Endothelial cell (in vitro differentiated cells): ENCODE results near the gene SLC39A13. TPM values are rescaled to one million over a fixed set of nuclear protein-coding genes. Genes with fewer than 3 reads are reported as not detected.

Experiments used
- DNase-seq: peaks from one replicate; pipeline ENCODE4 v3.0.0; 2021; ENCODE audit warnings: low spot score
- H3K27ac Mint-ChIP-seq: one replicate; pipeline ENCODE4 v1.8.0; 2021; ENCODE audit warnings: mixed read lengths, inconsistent platforms; ENCODE audit not compliant: unreplicated experiment
- H3K27me3 Mint-ChIP-seq: one replicate; pipeline ENCODE4 v1.8.0; 2021; ENCODE audit warnings: mild to moderate bottlenecking, moderate library complexity, mixed read lengths, inconsistent platforms; ENCODE audit not compliant: unreplicated experiment
- H3K36me3 Mint-ChIP-seq: one replicate; pipeline ENCODE4 v1.8.0; 2021; ENCODE audit warnings: mild to moderate bottlenecking, low read depth, mixed read lengths, inconsistent platforms; ENCODE audit not compliant: unreplicated experiment
- H3K4me1 Mint-ChIP-seq: one replicate; pipeline ENCODE4 v1.8.0; 2021; ENCODE audit warnings: mild to moderate bottlenecking, mixed read lengths, inconsistent platforms; ENCODE audit not compliant: unreplicated experiment
- H3K4me3 Mint-ChIP-seq: one replicate; pipeline ENCODE4 v1.8.0; 2021; ENCODE audit warnings: mild to moderate bottlenecking, mixed read lengths, inconsistent platforms; ENCODE audit not compliant: unreplicated experiment
- H3K9me3 Mint-ChIP-seq: one replicate; pipeline ENCODE4 v1.8.0; 2021; ENCODE audit warnings: mixed read lengths, inconsistent platforms; ENCODE audit not compliant: unreplicated experiment
- total RNA-seq: library from RNA; stranded (reverse); fragmentation: NEBNext Ultra II Directional; extraction: Animal tissue kit (Norgen Biotek cat#: 25700); gene quantifications from one replicate; pipeline ENCODE4 v1.2.1, GENCODE V29; 2021; ENCODE audit not compliant: unreplicated experiment
- TF ChIP-seq, protein P1 (sequence below): fragments of 200-600 bp; sonication (generic); IDR thresholded peaks from one replicate; pipeline ENCODE4 v1.5.0; 2021; ENCODE audit warnings: antibody characterized with exemption; ENCODE audit not compliant: unreplicated experiment

SLC39A13 gene
- total RNA-seq, 1 donor from 2014 or later, result 40.9 TPM

DNA sequence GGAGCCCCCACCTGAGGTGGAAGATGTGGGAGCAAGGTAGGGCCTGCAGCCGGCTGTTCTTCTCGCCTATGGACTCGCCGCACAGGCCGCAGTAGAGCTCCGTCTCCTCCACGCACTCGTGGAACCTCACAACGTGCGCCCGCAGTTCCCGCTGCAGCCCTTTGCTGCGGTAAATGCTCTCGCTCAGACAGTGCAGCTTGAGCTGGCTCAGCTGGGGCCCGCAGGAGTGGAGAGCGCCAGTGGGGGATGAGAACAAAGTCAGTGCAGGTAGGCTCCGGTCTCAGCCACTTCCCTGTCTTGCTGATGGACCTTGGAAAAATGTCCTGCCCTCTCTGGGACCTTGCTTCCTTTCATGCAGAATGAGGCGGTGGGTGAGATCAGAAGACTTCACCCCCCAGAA lies 30.3 kb downstream of the SLC39A13 start:
- H3K27me3 Mint-ChIP-seq, result peaks cover 7% of the 10 kb centered on the region
- TF ChIP-seq, protein P1, sequence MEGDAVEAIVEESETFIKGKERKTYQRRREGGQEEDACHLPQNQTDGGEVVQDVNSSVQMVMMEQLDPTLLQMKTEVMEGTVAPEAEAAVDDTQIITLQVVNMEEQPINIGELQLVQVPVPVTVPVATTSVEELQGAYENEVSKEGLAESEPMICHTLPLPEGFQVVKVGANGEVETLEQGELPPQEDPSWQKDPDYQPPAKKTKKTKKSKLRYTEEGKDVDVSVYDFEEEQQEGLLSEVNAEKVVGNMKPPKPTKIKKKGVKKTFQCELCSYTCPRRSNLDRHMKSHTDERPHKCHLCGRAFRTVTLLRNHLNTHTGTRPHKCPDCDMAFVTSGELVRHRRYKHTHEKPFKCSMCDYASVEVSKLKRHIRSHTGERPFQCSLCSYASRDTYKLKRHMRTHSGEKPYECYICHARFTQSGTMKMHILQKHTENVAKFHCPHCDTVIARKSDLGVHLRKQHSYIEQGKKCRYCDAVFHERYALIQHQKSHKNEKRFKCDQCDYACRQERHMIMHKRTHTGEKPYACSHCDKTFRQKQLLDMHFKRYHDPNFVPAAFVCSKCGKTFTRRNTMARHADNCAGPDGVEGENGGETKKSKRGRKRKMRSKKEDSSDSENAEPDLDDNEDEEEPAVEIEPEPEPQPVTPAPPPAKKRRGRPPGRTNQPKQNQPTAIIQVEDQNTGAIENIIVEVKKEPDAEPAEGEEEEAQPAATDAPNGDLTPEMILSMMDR, result no peak
- no peak overlapping the region for H3K27ac Mint-ChIP-seq
- H3K9me3 Mint-ChIP-seq, result no peaks in the 10 kb centered on the region
- H3K36me3 Mint-ChIP-seq, result no peaks in the 10 kb centered on the region
- no peak for DNase-seq
- H3K4me1 Mint-ChIP-seq, result no peaks in the 10 kb centered on the region
- no peak overlapping the region for H3K4me3 Mint-ChIP-seq

DNA sequence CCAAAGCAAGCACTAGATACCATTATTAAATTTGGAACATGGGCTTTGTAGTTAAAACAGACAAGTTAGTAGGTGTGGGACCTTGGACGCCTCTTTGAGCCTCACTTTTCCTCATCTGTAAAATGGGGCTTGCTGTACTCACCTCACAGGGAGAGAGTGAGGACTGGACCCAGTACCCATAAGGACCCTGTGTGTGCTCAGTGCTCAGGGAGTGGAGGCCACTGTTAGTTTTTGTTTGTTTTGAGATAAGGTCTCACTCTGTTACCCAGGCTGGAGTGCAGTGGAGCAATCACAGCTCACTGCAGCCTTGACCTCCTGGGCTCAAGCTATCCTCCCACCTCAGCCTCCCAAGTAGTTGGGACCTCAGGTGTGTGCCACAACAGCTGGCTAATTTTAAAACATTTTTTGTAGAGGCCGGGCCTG lies 31.7 kb downstream of the SLC39A13 start:
- Mint-ChIP-seq H3K4me1 (no peaks in the 10 kb centered on the region), H3K27me3 (peaks cover 8% of the 10 kb centered on the region), H3K36me3 (no peaks in the 10 kb centered on the region), H3K27ac (no peak overlapping the region), H3K4me3 (no peak overlapping the region), H3K9me3 (no peaks in the 10 kb centered on the region)
- DNase-seq, result no peak
- TF ChIP-seq, protein P1, result no peak

DNA sequence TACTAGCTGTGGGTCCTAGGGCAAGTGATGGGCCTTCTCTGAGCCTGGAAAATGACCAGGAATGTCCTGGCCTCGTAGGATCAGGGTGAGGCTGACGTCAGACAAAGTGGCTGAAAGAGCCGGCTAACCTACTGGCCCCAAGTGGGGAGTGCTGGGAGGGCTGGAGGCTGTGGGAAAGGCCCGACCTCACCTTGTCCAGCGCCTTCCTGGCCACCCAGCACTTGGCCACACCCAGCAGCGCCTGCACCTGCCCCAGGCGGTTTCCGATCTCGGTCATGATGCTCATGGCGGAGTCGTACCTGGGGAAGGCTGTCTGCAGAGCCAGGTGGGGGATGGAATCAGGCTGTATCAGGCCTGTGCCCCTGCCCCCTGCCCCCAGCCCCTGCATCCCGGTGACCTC lies 33.0 kb downstream of the SLC39A13 start:
- H3K9me3 Mint-ChIP-seq, result no peaks in the 10 kb centered on the region
- TF ChIP-seq, protein P1, result no peak
- peaks cover 6% of the 10 kb centered on the region for H3K27me3 Mint-ChIP-seq
- H3K36me3 Mint-ChIP-seq, result no peaks in the 10 kb centered on the region
- no peak overlapping the region for H3K4me3 Mint-ChIP-seq
- no peaks in the 10 kb centered on the region for H3K4me1 Mint-ChIP-seq
- no peak for DNase-seq
- H3K27ac Mint-ChIP-seq, result no peak overlapping the region

DNA sequence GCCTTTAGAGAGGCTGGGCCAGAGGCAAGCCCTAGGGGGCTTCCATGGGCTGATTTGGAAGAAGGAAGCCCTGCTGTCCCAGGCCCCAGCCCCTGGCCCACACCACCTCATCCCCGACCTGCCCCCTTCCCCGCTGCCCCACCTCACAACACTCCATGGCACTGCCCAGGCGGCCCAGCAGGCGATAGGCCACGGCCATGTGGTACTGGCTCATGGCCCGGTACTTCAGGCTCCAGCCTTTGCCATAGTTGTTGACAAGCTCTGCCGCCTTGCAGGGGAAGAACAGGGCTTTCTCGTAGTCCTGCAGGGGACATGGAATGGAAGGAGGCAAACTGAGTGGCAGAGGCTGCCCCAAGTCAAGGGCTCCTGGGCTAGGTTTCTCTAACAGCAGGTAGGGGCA lies 34.1 kb downstream of the SLC39A13 start:
- H3K36me3 Mint-ChIP-seq, result peaks cover 7% of the 10 kb centered on the region
- H3K9me3 Mint-ChIP-seq, result no peaks in the 10 kb centered on the region
- H3K4me1 Mint-ChIP-seq, result peaks cover 6% of the 10 kb centered on the region
- H3K27ac Mint-ChIP-seq, result no peak overlapping the region
- H3K4me3 Mint-ChIP-seq, result no peak overlapping the region
- H3K27me3 Mint-ChIP-seq, result peaks cover 3% of the 10 kb centered on the region
- TF ChIP-seq, protein P1, result no peak
- DNase-seq, result no peak

DNA sequence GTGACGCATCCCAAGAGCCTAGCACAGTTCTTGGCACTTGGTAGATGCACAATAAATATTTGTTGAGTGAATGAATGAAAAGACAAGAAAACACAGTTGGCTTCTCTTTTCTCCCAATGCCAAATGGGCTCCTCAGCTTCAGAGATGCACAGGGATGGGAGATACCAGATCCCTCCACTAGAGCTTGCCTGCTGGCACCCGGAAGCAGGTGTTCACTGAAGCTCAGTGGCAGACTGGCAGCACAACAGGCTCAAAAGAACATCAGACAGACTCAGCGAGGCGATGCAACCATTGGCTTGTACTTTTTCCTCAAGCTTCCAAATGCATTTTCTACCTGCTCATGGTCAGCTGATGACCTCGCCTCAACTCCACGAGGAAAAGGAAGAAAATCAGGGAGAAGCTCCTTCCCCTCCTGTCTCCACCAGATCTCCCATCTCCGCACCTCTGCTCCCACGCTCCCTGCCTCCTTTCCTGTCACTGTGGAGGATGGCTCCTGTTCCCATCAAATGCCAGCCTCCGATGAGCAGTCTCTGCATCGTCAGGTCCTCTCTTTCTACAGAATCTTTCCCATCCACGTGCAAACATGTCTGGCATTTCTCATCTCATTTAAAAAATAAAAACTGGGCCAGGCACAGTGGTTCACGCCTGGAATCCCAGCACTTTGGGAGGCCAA lies 34.8 kb downstream of the SLC39A13 start:
- Mint-ChIP-seq H3K4me3 (peak overlapping the region; percentile 35), H3K27me3 (peaks cover 7% of the 10 kb centered on the region), H3K9me3 (no peaks in the 10 kb centered on the region), H3K27ac (no peak overlapping the region), H3K4me1 (peaks cover 6% of the 10 kb centered on the region), H3K36me3 (peaks cover 7% of the 10 kb centered on the region)
- DNase-seq, result no peak
- TF ChIP-seq, protein P1, result no peak
